Measurements from ENCODE around the gene SMIM14. TPM values are rescaled to one million over a fixed set of nuclear protein-coding genes. Genes with fewer than 3 reads are reported as not detected.
"Not testable (repeated sequence)": the region's sequence is repeated elsewhere in the genome, so short reads cannot be mapped to it uniquely, and the experiment has no call there.

Gene SMIM14
- total RNA-seq, 6 experiments from 2014 or later, result 54.0 to 224 (median 124) TPM

- peak in 1 of 4 donors; percentile 10 for ATAC-seq
- H3K9me3 ChIP-seq, result no peaks in the 10 kb centered on the region
- no peak overlapping the region for H3K4me3 ChIP-seq
- intact Hi-C loops (cut with DNase I), result no loop called here
- TF ChIP-seq POLR2A (IDR thresholded peaks at IDR 0.05), result no peak
- TF ChIP-seq CTCF (IDR thresholded peaks at IDR 0.05), result no peak
- WGBS (ENCODE audit: insufficient coverage, low coverage, low lambda C conversion rate, missing lambda C conversion rate), result 87% methylated on average over 9 of the region's 9 CpGs
- no peaks in the 10 kb centered on the region for H3K27me3 ChIP-seq
- peaks cover 0 to 39% (median 11%) of the 10 kb centered on the region in 4 donors for H3K36me3 ChIP-seq
- no peak for DNase-seq
- H3K4me1 ChIP-seq, result peaks cover 0 to 34% (median 6%) of the 10 kb centered on the region in 4 donors
- no peak overlapping the region for H3K27ac ChIP-seq
Measured at GRCh38 chr4:39559626-39560025, 79.0 kb downstream of the SMIM14 start.

DNA sequence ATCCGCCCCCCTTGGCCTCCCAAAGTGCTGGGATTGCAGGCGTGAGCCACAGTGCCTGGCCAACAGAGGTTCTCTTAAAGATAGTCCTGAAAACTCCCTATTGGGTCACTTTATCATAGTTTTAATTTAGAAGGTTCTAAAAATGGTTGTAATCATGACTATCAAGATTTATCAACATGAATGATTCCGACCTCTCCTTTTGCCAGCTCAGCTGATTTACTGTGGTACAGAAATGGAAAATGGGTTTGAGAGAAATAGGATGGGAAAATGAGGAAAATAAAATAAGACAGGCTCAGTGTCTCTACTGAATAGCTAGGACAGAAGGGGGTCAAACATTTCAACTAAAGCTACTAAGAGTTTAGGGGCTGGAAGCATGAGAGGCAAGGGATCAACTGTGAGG lies 83.2 kb downstream of the SMIM14 start:
- Histone ChIP-seq H3K9me3 (no peaks in the 10 kb centered on the region), H3K27me3 (no peaks in the 10 kb centered on the region), H3K36me3 (peaks cover 0 to 54% (median 18%) of the 10 kb centered on the region in 4 donors), H3K27ac (no peak overlapping the region), H3K4me1 (peaks cover 0 to 30% (median 6%) of the 10 kb centered on the region in 4 donors), H3K4me3 (no peak overlapping the region)
- DNase-seq, result no peak
- ATAC-seq, result no peak
- no peak for TF ChIP-seq POLR2A (IDR thresholded peaks at IDR 0.05)
- no peak for TF ChIP-seq CTCF (IDR thresholded peaks at IDR 0.05)
- intact Hi-C loops (cut with DNase I), result no loop called here
- 96% methylated on average over 2 of the region's 3 CpGs for WGBS (ENCODE audit: insufficient coverage, low coverage, low lambda C conversion rate, missing lambda C conversion rate)

DNA sequence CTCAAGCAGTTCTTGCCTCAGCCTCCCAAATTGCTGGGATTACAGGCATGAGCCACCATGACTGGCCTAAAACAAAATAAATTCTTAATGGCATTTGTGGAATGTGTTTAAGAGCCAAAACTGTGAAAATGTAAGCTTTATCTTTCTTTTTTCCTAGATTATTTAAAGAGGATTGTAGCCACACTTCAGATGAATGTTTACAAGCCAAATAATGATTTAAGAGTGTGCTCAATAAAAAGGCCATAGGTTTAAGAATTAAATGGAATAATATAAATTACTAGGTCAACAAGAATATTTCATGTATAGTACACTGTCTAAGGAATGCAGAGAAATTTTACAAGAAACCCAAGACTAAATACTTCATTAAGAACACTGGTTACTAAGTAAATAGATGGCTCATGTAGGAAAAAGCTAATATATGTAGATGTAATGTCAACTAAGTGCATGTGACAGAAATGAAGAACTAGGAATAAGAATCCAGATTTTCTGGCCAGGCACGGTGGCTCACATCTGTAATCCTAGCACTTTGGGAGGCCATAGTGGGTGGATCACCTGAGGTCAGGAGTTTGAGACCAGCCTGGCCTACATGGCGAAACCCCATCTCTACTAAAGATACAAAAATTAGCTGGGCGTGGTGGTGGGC lies 90.1 kb downstream of the SMIM14 start:
- no peak for DNase-seq
- intact Hi-C loops (cut with DNase I), result no loop called here
- peaks cover 0 to 26% (median 2%) of the 10 kb centered on the region in 4 donors for H3K36me3 ChIP-seq
- no peak for ATAC-seq
- no peak overlapping the region for H3K27ac ChIP-seq
- H3K4me3 ChIP-seq, result no peak overlapping the region
- H3K9me3 ChIP-seq, result no peaks in the 10 kb centered on the region
- peaks cover 0 to 7% (median 2%) of the 10 kb centered on the region in 4 donors for H3K4me1 ChIP-seq
- H3K27me3 ChIP-seq, result no peaks in the 10 kb centered on the region
- WGBS (ENCODE audit: insufficient coverage, low coverage, low lambda C conversion rate, missing lambda C conversion rate), result 92% methylated on average over 2 of the region's 3 CpGs
- TF ChIP-seq POLR2A (IDR thresholded peaks at IDR 0.05) (no peak), CTCF (IDR thresholded peaks at IDR 0.05) (no peak)

GRCh38 chr4:39544580-39545315 lies 93.9 kb downstream of the SMIM14 start:
- Histone ChIP-seq H3K4me3 (no peak overlapping the region), H3K9me3 (no peaks in the 10 kb centered on the region), H3K4me1 (peaks cover 0 to 30% (median 8%) of the 10 kb centered on the region in 4 donors), H3K27ac (no peak overlapping the region), H3K27me3 (no peaks in the 10 kb centered on the region), H3K36me3 (peaks cover 0 to 2% (median 0%) of the 10 kb centered on the region in 4 donors)
- ATAC-seq (no peak), DNase-seq (no peak)
- intact Hi-C loops (cut with DNase I), result no loop called here
- 22% methylated on average over 1 of the region's 1 CpG for WGBS (ENCODE audit: insufficient coverage, low coverage, low lambda C conversion rate, missing lambda C conversion rate)
- TF ChIP-seq CTCF (IDR thresholded peaks at IDR 0.05) (no peak), POLR2A (IDR thresholded peaks at IDR 0.05) (no peak)

GRCh38 chr4:39544080-39544479 lies 94.6 kb downstream of the SMIM14 start:
- Histone ChIP-seq H3K4me1 (peaks cover 0 to 30% (median 8%) of the 10 kb centered on the region in 4 donors), H3K27ac (peak overlapping the region in 1 of 3 donors; percentile 31)
- H3K4me3 ChIP-seq; H3K9me3 ChIP-seq; H3K27me3 ChIP-seq; ATAC-seq; intact Hi-C loops (cut with DNase I); DNase-seq; H3K36me3 ChIP-seq: not testable (repeated sequence)
- WGBS (ENCODE audit: insufficient coverage, low coverage, low lambda C conversion rate, missing lambda C conversion rate), result 84% methylated on average over 4 of the region's 4 CpGs
